HAP-1 (cell line): ENCODE data around the gene SV2C.
A peak's percentile ranks its signal among the peaks of the same experiment; 100 is the strongest.

Experiments used
- DNase-seq, 2 experiments: peaks; one replicate each; pipeline ENCODE4 v3.0.0-alpha.2; 2016 to 2020; ENCODE audit warnings: low spot score in 2 of 2
- H3K27me3 ChIP-seq: fragments of 250-450 bp; sonication (Bioruptor Pico); 2 replicates; pipeline ENCODE4 v1.5.1; 2020; ENCODE audit warnings: low read depth, mild to moderate bottlenecking, moderate library complexity
- H3K36me3 ChIP-seq: fragments of 250-450 bp; sonication (Bioruptor Pico); replicated peaks from 2 replicates; pipeline ENCODE4 v1.5.1; 2020; ENCODE audit warnings: mild to moderate bottlenecking
- H3K4me1 ChIP-seq: fragments of 250-450 bp; sonication (Bioruptor Pico); 2 replicates; pipeline ENCODE4 v1.5.1; 2020; ENCODE audit warnings: mild to moderate bottlenecking
- H3K4me3 ChIP-seq: fragments of 250-450 bp; sonication (Bioruptor Pico); 2 replicates; pipeline ENCODE4 v1.5.1; 2020; ENCODE audit warnings: mild to moderate bottlenecking, moderate library complexity
- H3K9me3 ChIP-seq: fragments of 250-450 bp; sonication (Bioruptor Pico); 2 replicates; pipeline ENCODE4 v1.5.1; 2020; ENCODE audit warnings: mild to moderate bottlenecking, moderate library complexity
- in situ Hi-C: fragments of 300-500 bp; cut with MboI; formaldehyde crosslinking; loops from 3 replicates; pipeline ENCODE4 v1.14.3; 2020; ENCODE audit warnings: low sequenced_read_pairs, inconsistent platforms, mixed read lengths

SV2C gene

DNA sequence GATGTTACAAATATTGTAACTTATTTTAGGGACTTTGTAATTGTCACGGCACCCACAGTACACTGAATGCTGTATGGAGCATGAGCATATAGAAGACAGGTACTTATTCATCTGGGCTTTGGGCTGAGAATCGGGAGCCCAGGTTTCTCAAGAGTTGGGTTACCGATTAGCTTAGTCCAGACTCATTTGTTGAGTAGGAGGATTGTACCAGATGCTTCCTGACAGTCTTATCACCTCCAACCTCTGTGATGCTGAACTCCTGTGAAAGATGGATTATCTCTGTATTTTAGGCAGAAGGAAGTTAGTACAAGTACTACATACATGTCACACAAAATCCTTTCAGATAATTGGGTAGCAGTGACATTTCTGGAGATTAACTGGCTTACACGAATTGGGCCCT, 79.2 kb downstream of the SV2C start:
- DNase-seq = no peak
- H3K9me3 ChIP-seq = no peaks in the 10 kb centered on the region
- no peak overlapping the region for H3K4me3 ChIP-seq
- in situ Hi-C loops = no loop called here
- H3K4me1 ChIP-seq = no peaks in the 10 kb centered on the region
- no peaks in the 10 kb centered on the region for H3K36me3 ChIP-seq
- H3K27me3 ChIP-seq = peaks cover 3% of the 10 kb centered on the region; the same call in 1 of the 2 replicates

DNA sequence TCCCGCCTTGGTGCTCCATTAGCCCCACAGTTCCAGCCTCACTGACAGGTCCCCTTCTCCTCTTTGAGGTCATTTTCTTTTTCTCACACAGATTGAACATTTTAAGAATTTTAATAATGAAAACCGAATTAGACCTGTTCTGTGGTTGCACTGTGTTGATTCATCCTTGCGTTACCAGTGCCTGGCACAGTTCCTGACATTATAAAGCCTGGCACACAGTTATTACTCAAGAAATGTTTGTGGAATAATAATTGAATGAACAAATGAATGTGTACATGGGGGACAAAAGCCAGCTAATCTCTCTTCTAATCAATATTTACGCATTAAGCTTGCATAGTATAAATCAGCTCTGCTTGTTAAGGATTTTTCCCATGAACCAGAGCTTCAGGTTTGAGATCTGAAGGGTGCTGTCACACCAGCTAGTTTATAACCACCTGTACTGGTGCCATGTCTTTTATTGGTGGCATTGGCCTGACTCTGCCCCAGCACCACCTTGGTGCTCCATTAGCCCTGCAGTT, 80.0 kb downstream of the SV2C start:
- Histone ChIP-seq H3K27me3 (peaks cover 3% of the 10 kb centered on the region; the same call in 1 of the 2 replicates), H3K36me3 (no peaks in the 10 kb centered on the region), H3K9me3 (no peaks in the 10 kb centered on the region), H3K4me1 (no peaks in the 10 kb centered on the region), H3K4me3 (no peak overlapping the region)
- no peak for DNase-seq
- in situ Hi-C loops = no loop called here

GRCh38 chr5:76165029-76165428, 81.8 kb downstream of the SV2C start:
- H3K36me3 ChIP-seq = no peaks in the 10 kb centered on the region
- no peak overlapping the region for H3K4me3 ChIP-seq
- no peaks in the 10 kb centered on the region for H3K4me1 ChIP-seq
- in situ Hi-C loops = no loop called here
- peaks cover 3% of the 10 kb centered on the region; the same call in 1 of the 2 replicates for H3K27me3 ChIP-seq
- no peak for DNase-seq
- no peaks in the 10 kb centered on the region for H3K9me3 ChIP-seq

- no peak for DNase-seq
- no peak overlapping the region for H3K4me3 ChIP-seq
- peaks cover 3% of the 10 kb centered on the region; the same call in 1 of the 2 replicates for H3K27me3 ChIP-seq
- no peaks in the 10 kb centered on the region for H3K36me3 ChIP-seq
- H3K9me3 ChIP-seq = no peaks in the 10 kb centered on the region
- in situ Hi-C loops = no loop called here
- H3K4me1 ChIP-seq = no peaks in the 10 kb centered on the region
These were observed 82.7 kb downstream of the SV2C start for GRCh38 chr5:76165711-76166374.

- Histone ChIP-seq H3K9me3 (no peaks in the 10 kb centered on the region), H3K36me3 (no peaks in the 10 kb centered on the region), H3K27me3 (peaks cover 3% of the 10 kb centered on the region; the same call in 1 of the 2 replicates), H3K4me3 (no peak overlapping the region), H3K4me1 (no peaks in the 10 kb centered on the region)
- in situ Hi-C loops = no loop called here
- DNase-seq = no peak
These were observed 83.8 kb downstream of the SV2C start for GRCh38 chr5:76166886-76167576.

DNA sequence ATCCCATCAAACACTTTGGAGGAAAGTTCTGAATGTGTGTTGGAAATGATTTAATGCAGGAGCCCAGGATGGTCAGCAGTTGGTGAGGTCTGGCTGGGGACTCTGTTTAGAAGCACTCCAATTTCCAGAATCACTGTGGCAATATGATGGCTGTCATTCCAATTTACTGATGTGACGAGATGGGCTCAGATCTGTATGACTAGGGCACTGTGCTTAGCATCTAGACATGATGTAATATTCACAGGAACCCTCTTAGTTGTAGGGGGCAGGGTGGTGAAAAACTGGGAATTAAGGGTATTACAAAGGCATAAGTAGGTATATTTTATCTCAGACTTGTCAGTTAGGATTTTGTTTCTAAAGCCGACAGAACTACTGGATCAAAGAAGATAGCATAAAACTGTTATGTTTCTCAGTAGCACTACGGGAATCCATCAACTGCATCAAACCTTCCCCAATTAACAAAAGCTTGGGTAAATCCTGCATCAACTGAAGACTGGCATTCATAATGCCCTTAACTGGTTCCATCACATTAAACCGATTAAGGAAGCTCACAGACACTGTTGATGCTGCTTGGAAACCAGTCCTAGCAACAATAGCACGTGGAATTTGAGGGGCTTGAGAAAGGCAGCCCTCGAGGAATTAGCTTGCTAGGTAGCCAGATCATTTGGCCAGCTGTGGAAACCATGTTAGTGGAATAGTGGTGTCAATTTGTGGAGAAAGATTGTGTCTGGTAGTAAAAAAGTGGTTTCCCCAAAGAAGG, 86.1 kb downstream of the SV2C start:
- Histone ChIP-seq H3K36me3 (no peaks in the 10 kb centered on the region), H3K4me1 (no peaks in the 10 kb centered on the region), H3K9me3 (no peaks in the 10 kb centered on the region), H3K27me3 (peaks cover under 1% of the 10 kb centered on the region; the same call in 1 of the 2 replicates), H3K4me3 (no peak overlapping the region)
- in situ Hi-C loops = no loop called here
- no peak for DNase-seq

GRCh38 chr5:76174101-76174500, 90.9 kb downstream of the SV2C start:
- H3K4me1 ChIP-seq = no peaks in the 10 kb centered on the region
- no peaks in the 10 kb centered on the region for H3K36me3 ChIP-seq
- in situ Hi-C loops = no loop called here
- no peak overlapping the region for H3K4me3 ChIP-seq
- DNase-seq = no peak
- no peaks in the 10 kb centered on the region for H3K9me3 ChIP-seq
- H3K27me3 ChIP-seq = peaks cover 4% of the 10 kb centered on the region

- no peaks in the 10 kb centered on the region for H3K9me3 ChIP-seq
- DNase-seq = peak; percentile 21 to 65
- H3K36me3 ChIP-seq = no peaks in the 10 kb centered on the region
- in situ Hi-C loops = no loop called here
- H3K27me3 ChIP-seq = peaks cover 7% of the 10 kb centered on the region
- no peak overlapping the region for H3K4me3 ChIP-seq
- H3K4me1 ChIP-seq = no peaks in the 10 kb centered on the region
These were observed 92.0 kb downstream of the SV2C start for GRCh38 chr5:76175051-76175666.

GRCh38 chr5:76175821-76176403, 92.7 kb downstream of the SV2C start:
- no peak overlapping the region for H3K4me3 ChIP-seq
- H3K27me3 ChIP-seq = peaks cover 10% of the 10 kb centered on the region
- in situ Hi-C loops = no loop called here
- no peaks in the 10 kb centered on the region for H3K36me3 ChIP-seq
- no peak for DNase-seq
- no peaks in the 10 kb centered on the region for H3K4me1 ChIP-seq
- H3K9me3 ChIP-seq = no peaks in the 10 kb centered on the region

DNA sequence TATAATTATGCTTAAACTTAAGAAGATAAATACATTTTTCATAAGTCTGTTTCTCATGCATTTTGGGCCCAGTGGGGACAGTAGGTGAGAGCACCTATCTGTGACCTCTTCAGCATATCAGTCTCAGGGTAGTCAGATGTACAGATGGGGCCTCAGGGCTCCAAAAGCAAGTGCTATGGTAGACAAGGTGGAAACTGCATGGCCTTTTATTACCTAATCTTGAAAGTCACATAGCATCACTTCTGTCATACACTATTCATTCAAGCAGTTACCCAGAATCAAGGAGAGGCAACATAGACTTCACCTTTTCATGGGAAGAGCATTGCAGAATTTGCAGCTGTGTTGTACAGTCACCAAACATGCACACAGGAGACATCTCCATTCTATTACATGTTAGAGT, 94.8 kb downstream of the SV2C start:
- in situ Hi-C loops = no loop called here
- no peak for DNase-seq
- H3K9me3 ChIP-seq = no peaks in the 10 kb centered on the region
- no peak overlapping the region for H3K4me3 ChIP-seq
- no peaks in the 10 kb centered on the region for H3K4me1 ChIP-seq
- H3K27me3 ChIP-seq = peaks cover 10% of the 10 kb centered on the region
- H3K36me3 ChIP-seq = no peaks in the 10 kb centered on the region

GRCh38 chr5:76178913-76179312, 95.7 kb downstream of the SV2C start:
- in situ Hi-C loops = no loop called here
- no peaks in the 10 kb centered on the region for H3K9me3 ChIP-seq
- no peaks in the 10 kb centered on the region for H3K4me1 ChIP-seq
- H3K36me3 ChIP-seq = no peaks in the 10 kb centered on the region
- H3K4me3 ChIP-seq = no peak overlapping the region
- H3K27me3 ChIP-seq = peaks cover 10% of the 10 kb centered on the region
- DNase-seq = no peak

DNA sequence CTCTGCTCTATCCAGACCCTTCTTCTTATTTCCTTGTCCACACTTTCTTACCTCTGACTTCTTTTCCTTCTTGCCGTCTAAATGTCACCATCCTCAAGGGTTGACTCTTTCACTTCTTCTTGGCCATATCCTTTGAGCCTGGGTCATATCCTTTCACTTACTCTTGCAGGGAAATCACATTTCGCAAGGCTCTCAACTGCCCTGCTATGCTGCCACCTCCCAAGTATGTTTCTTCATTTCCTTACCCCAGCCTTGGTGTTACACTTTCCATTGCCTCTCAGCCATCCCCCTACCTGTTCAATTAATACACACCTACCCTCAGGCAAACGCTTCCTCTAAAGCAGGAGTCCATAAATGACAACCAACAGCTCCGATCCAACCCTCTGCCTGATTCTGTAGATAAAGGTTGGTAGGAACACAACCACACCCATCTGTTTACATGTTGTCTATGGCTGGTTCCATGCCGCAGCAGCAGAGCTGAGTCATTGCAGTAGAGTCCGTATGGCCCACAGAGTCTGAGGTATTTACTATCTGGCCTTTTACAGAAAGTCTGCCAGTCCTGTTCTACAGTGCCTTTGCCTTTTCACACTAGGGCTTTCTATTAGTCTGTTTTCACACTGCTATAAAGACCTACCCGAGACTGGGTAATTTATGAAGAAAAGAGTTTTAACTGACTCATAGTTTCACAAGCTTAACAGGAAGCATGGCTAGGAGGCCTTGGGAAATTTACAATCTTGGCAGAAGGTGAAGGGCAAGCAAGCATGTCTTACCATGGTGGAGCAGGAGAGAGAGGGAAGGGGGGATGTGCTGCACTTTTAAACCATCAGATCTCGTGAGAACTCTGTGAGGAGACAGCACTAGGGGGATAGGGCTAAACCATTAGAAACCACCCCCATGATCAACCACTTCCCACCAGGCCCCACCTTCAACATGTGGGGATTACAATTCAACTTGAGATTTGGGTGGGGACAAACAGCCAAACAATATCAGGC, 97.9 kb downstream of the SV2C start:
- in situ Hi-C loops = no loop called here
- no peak for DNase-seq
- Histone ChIP-seq H3K27me3 (peaks cover 10% of the 10 kb centered on the region), H3K36me3 (no peaks in the 10 kb centered on the region), H3K9me3 (no peaks in the 10 kb centered on the region), H3K4me1 (no peaks in the 10 kb centered on the region), H3K4me3 (no peak overlapping the region)
